OCI-LY1 (cell line): ENCODE results near the gene UMAD1.

ENCODE experiments used
- H2AFZ ChIP-seq: fragments of 200-600 bp; sonication (generic), shearing (Covaris generic); 2 replicates; pipeline ENCODE4 v1.6.0; 2014; ENCODE audit warnings: antibody characterized with exemption, mild to moderate bottlenecking, low read length
- H3F3A ChIP-seq: fragments of 200-600 bp; sonication (generic), shearing (Covaris generic); 2 replicates; pipeline ENCODE4 v1.6.0; 2014; ENCODE audit warnings: mild to moderate bottlenecking, antibody characterized with exemption, low read length, moderate library complexity; ENCODE audit not compliant: insufficient read depth
- H3K27ac ChIP-seq: fragments of 200-600 bp; sonication (generic); 2 replicates; pipeline ENCODE4 v1.5.1; 2014; ENCODE audit warnings: low read length, mixed run types, mild to moderate bottlenecking, low read depth; ENCODE audit not compliant: poor library complexity, severe bottlenecking
- H3K27me3 ChIP-seq: fragments of 200-600 bp; sonication (generic); 2 replicates; pipeline ENCODE4 v1.6.0; 2014; ENCODE audit warnings: antibody characterized with exemption, mild to moderate bottlenecking, low read length, moderate library complexity; ENCODE audit not compliant: insufficient read depth
- H3K36me3 ChIP-seq: fragments of 200-600 bp; sonication (generic); 2 replicates; pipeline ENCODE4 v1.6.1; 2014; ENCODE audit warnings: mild to moderate bottlenecking, antibody characterized with exemption, low read length, moderate library complexity, mixed read lengths; ENCODE audit not compliant: insufficient read depth
- H3K4me1 ChIP-seq: fragments of 200-600 bp; sonication (generic); 2 replicates; pipeline ENCODE4 v1.5.1; 2014; ENCODE audit warnings: mild to moderate bottlenecking, low read length, moderate library complexity; ENCODE audit not compliant: insufficient read depth, severe bottlenecking
- H3K4me2 ChIP-seq: fragments of 200-600 bp; sonication (generic), shearing (Covaris generic); 2 replicates; pipeline ENCODE4 v1.6.1; 2014; ENCODE audit warnings: low read length
- H3K4me3 ChIP-seq: fragments of 200-600 bp; sonication (generic); 2 replicates; pipeline ENCODE4 v1.5.1; 2014; ENCODE audit warnings: low read length, low read depth, mild to moderate bottlenecking, mixed read lengths; ENCODE audit not compliant: poor library complexity, severe bottlenecking
- H3K79me2 ChIP-seq: fragments of 200-600 bp; shearing (Covaris generic); 2 replicates; pipeline ENCODE4 v1.6.1; 2016; ENCODE audit warnings: mixed run types, low read length, mixed read lengths; ENCODE audit not compliant: insufficient read depth
- H3K9ac ChIP-seq: fragments of 200-600 bp; sonication (generic), shearing (Covaris generic); 2 replicates; pipeline ENCODE4 v1.6.1; 2014; ENCODE audit warnings: mild to moderate bottlenecking, low read length, mixed read lengths
- H3K9me2 ChIP-seq: fragments of 200-600 bp; sonication (generic), shearing (Covaris generic); 2 replicates; pipeline ENCODE4 v1.6.1; 2014; ENCODE audit warnings: low read depth, mild to moderate bottlenecking, low read length, mixed read lengths
- H3K9me3 ChIP-seq: fragments of 200-600 bp; shearing (Covaris generic); 2 replicates; pipeline ENCODE4 v1.6.1; 2014; ENCODE audit warnings: low read length, mixed read lengths
- H4K20me1 ChIP-seq: fragments of 200-600 bp; sonication (generic), shearing (Covaris generic); 2 replicates; pipeline ENCODE4 v1.6.0; 2016; ENCODE audit warnings: mild to moderate bottlenecking, low read length; ENCODE audit not compliant: insufficient read depth
- EZH2 ChIP-seq: fragments of 200-600 bp; sonication (generic), shearing (Covaris generic); IDR thresholded peaks from 2 replicates; pipeline ENCODE4 v1.8.0; 2017; ENCODE audit warnings: borderline replicate concordance, mixed run types, mild to moderate bottlenecking, antibody characterized with exemption, low read length, moderate library complexity, mixed read lengths
- TF ChIP-seq, protein P1 (sequence below): fragments of 200-600 bp; sonication (generic), shearing (Covaris generic); IDR thresholded peaks from 2 replicates; pipeline ENCODE4 v1.5.1; 2017; ENCODE audit warnings: mild to moderate bottlenecking, antibody characterized with exemption, low read length, moderate library complexity, mixed read lengths

UMAD1 gene

DNA sequence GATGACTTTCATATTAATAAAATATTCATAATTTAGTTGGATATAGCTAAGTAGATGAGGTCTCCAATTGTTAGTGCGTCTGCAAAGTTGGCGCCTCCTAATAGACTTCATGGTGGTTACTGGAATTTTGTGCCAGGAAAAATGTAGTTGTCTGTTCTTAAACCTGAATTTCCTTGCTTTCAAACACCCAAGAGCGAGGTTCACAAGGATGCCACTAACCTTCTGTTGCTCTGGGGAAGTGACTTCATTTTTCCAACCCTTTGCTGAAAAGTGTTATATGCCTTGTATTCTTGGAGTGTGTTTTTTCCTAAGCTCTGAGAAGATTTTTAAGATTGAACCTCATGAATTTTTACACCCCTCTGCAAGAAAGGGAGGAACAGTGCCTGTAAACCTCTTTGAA is 229.1 kb downstream of the UMAD1 start:
- no peaks in the 10 kb centered on the region for H3K36me3 ChIP-seq
- H3K79me2 ChIP-seq: no peaks in the 10 kb centered on the region
- H4K20me1 ChIP-seq: no peaks in the 10 kb centered on the region
- no peaks in the 10 kb centered on the region for H3F3A ChIP-seq
- H3K9me2 ChIP-seq: no peaks in the 10 kb centered on the region
- no peak overlapping the region for H3K4me2 ChIP-seq
- no peaks in the 10 kb centered on the region for H3K27me3 ChIP-seq
- H2AFZ ChIP-seq: no peak overlapping the region
- H3K9ac ChIP-seq: no peak overlapping the region
- H3K4me1 ChIP-seq: peaks cover 23% of the 10 kb centered on the region
- no peaks in the 10 kb centered on the region for H3K9me3 ChIP-seq
- H3K27ac ChIP-seq: no peak overlapping the region
- TF ChIP-seq, protein P1, sequence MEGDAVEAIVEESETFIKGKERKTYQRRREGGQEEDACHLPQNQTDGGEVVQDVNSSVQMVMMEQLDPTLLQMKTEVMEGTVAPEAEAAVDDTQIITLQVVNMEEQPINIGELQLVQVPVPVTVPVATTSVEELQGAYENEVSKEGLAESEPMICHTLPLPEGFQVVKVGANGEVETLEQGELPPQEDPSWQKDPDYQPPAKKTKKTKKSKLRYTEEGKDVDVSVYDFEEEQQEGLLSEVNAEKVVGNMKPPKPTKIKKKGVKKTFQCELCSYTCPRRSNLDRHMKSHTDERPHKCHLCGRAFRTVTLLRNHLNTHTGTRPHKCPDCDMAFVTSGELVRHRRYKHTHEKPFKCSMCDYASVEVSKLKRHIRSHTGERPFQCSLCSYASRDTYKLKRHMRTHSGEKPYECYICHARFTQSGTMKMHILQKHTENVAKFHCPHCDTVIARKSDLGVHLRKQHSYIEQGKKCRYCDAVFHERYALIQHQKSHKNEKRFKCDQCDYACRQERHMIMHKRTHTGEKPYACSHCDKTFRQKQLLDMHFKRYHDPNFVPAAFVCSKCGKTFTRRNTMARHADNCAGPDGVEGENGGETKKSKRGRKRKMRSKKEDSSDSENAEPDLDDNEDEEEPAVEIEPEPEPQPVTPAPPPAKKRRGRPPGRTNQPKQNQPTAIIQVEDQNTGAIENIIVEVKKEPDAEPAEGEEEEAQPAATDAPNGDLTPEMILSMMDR: no peak
- TF ChIP-seq EZH2: no peak
- no peak overlapping the region for H3K4me3 ChIP-seq

DNA sequence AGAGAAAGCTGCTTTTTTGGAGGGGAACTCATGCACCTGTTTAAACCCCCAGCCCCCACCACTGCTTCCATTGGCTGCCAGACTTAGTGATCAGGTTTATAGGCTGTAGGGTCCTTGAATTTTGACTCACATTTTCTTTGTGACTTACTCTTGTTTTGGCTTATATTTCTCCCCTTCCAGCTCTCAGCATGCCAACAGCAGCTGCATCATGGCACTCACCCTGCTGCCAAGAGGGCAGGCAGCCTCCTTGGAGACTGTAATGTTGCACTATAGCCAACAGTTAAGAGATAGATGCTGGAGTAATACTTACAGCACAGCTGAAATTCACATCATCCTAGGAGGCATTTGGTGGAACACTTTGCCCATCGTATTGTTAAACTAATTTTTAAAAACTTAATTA is 230.0 kb downstream of the UMAD1 start:
- no peaks in the 10 kb centered on the region for H3K36me3 ChIP-seq
- H3K9me2 ChIP-seq: no peaks in the 10 kb centered on the region
- H3K27me3 ChIP-seq: no peaks in the 10 kb centered on the region
- H4K20me1 ChIP-seq: no peaks in the 10 kb centered on the region
- H3K79me2 ChIP-seq: no peaks in the 10 kb centered on the region
- no peak overlapping the region for H3K9ac ChIP-seq
- no peak overlapping the region for H3K4me2 ChIP-seq
- no peaks in the 10 kb centered on the region for H3F3A ChIP-seq
- TF ChIP-seq, protein P1: no peak
- no peak for TF ChIP-seq EZH2
- no peak overlapping the region for H3K27ac ChIP-seq
- H3K9me3 ChIP-seq: no peaks in the 10 kb centered on the region
- H3K4me1 ChIP-seq: peaks cover 23% of the 10 kb centered on the region
- H2AFZ ChIP-seq: no peak overlapping the region
- no peak overlapping the region for H3K4me3 ChIP-seq

DNA sequence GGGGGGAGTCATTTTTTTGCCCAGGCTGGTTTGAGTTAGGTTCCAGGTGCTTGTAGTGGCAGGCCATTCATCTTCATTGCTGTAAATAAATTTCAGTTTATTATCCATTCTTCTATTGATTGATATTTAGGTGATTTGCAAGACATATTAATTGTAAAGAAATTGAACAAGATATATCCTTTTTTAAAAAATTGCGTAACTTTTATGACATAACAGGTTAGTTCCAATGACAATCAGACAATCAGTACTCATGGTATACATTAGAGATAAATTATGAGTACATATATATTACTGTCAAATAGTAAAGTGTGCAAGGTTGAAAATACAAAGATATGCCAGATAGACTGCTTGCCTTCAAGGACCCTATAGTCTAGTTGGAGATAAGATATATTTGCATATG is 235.9 kb downstream of the UMAD1 start:
- no peaks in the 10 kb centered on the region for H3K36me3 ChIP-seq
- no peaks in the 10 kb centered on the region for H3F3A ChIP-seq
- no peaks in the 10 kb centered on the region for H3K79me2 ChIP-seq
- no peaks in the 10 kb centered on the region for H3K27me3 ChIP-seq
- no peaks in the 10 kb centered on the region for H3K9me3 ChIP-seq
- no peaks in the 10 kb centered on the region for H3K4me1 ChIP-seq
- H3K4me3 ChIP-seq: no peak overlapping the region
- H3K9me2 ChIP-seq: no peaks in the 10 kb centered on the region
- H3K4me2 ChIP-seq: no peak overlapping the region
- no peak for TF ChIP-seq EZH2
- TF ChIP-seq, protein P1: no peak
- H3K9ac ChIP-seq: no peak overlapping the region
- H4K20me1 ChIP-seq: no peaks in the 10 kb centered on the region
- no peak overlapping the region for H2AFZ ChIP-seq
- no peak overlapping the region for H3K27ac ChIP-seq
